Astrocyte (in vitro differentiated cells and primary cell): Measurements from ENCODE around the gene CELA3B. TPM values are rescaled to one million over a fixed set of nuclear protein-coding genes. Genes with fewer than 3 reads are reported as not detected.
"Not testable (repeated sequence)": the region's sequence is repeated elsewhere in the genome, so short reads cannot be mapped to it uniquely, and the experiment has no call there.

ENCODE experiments used
- DNase-seq: peaks from one replicate; pipeline ENCODE4 v3.0.0-alpha.2; 2010; ENCODE audit warnings: low read depth
- FAIRE-seq: peaks from 2 replicates; lab custom pipeline; 2011; peaks lifted over from hg19 to GRCh38; lab: Jason Lieb, UNC
- H2AFZ ChIP-seq: 2 replicates; pipeline ENCODE4 v1.6.0; 2012; ENCODE audit warnings: low read depth, low read length, inconsistent platforms
- H3K27ac ChIP-seq: 2 replicates; pipeline ENCODE4 v1.5.1; 2011; ENCODE audit warnings: low read depth, low read length, inconsistent platforms
- H3K27me3 ChIP-seq: 2 replicates; pipeline ENCODE4 v1.6.0; 2011; ENCODE audit warnings: low read length, inconsistent platforms; ENCODE audit not compliant: insufficient read depth
- H3K36me3 ChIP-seq: 2 replicates; pipeline ENCODE4 v1.5.1; 2011; ENCODE audit warnings: low read length, inconsistent platforms; ENCODE audit not compliant: insufficient read depth
- H3K4me1 ChIP-seq: 2 replicates; pipeline ENCODE4 v1.5.1; 2011; ENCODE audit warnings: low read length, inconsistent platforms; ENCODE audit not compliant: insufficient read depth
- H3K4me2 ChIP-seq: 2 replicates; pipeline ENCODE4 v1.6.0; 2012; ENCODE audit warnings: low read length, inconsistent platforms
- H3K4me3 ChIP-seq: 2 replicates; pipeline ENCODE4 v1.5.1; 2011; ENCODE audit warnings: low read depth, mild to moderate bottlenecking, low read length, inconsistent platforms; ENCODE audit not compliant: insufficient read depth
- H3K79me2 ChIP-seq: 2 replicates; pipeline ENCODE4 v1.6.0; 2012; ENCODE audit warnings: mild to moderate bottlenecking, low read length, inconsistent platforms; ENCODE audit not compliant: insufficient read depth
- H3K9ac ChIP-seq: 2 replicates; pipeline ENCODE4 v1.6.0; 2012; ENCODE audit warnings: mild to moderate bottlenecking, low read length, inconsistent platforms
- H3K9me3 ChIP-seq: 2 replicates; pipeline ENCODE4 v1.5.1; 2012; ENCODE audit warnings: low read depth, mild to moderate bottlenecking, low read length, inconsistent platforms; ENCODE audit not compliant: insufficient read depth
- H4K20me1 ChIP-seq: 2 replicates; pipeline ENCODE4 v1.6.0; 2012; ENCODE audit warnings: low read length, inconsistent platforms; ENCODE audit not compliant: insufficient read depth
- H3K27ac Mint-ChIP-seq: one replicate; pipeline ENCODE4 v1.8.0; 2021; ENCODE audit warnings: mild to moderate bottlenecking, mixed read lengths; ENCODE audit not compliant: unreplicated experiment
- H3K27me3 Mint-ChIP-seq: one replicate; pipeline ENCODE4 v1.8.0; 2021; ENCODE audit warnings: low read depth, mixed read lengths; ENCODE audit not compliant: unreplicated experiment
- H3K36me3 Mint-ChIP-seq: one replicate; pipeline ENCODE4 v1.8.0; 2021; ENCODE audit warnings: low read depth, mixed read lengths; ENCODE audit not compliant: unreplicated experiment
- H3K4me1 Mint-ChIP-seq: one replicate; pipeline ENCODE4 v1.8.0; 2021; ENCODE audit warnings: low read depth, mixed read lengths; ENCODE audit not compliant: unreplicated experiment
- H3K4me3 Mint-ChIP-seq: one replicate; pipeline ENCODE4 v1.8.0; 2021; ENCODE audit warnings: mild to moderate bottlenecking, moderate library complexity, mixed read lengths; ENCODE audit not compliant: unreplicated experiment
- H3K9me3 Mint-ChIP-seq: one replicate; pipeline ENCODE4 v1.8.0; 2021; ENCODE audit warnings: mild to moderate bottlenecking, mixed read lengths; ENCODE audit not compliant: unreplicated experiment
- EZH2 ChIP-seq: IDR thresholded peaks from 2 replicates; pipeline ENCODE4 v1.6.1; 2012; ENCODE audit warnings: mild to moderate bottlenecking, low read length, inconsistent platforms; ENCODE audit not compliant: insufficient read depth
- total RNA-seq: library from RNA; stranded (reverse); gene quantifications from 2 replicates; pipeline ENCODE4 v1.2.1, GENCODE V29; 2021
- TF ChIP-seq, protein P1 (sequence below): IDR thresholded peaks from 2 replicates; pipeline ENCODE4 v1.5.1; 2011; ENCODE audit warnings: low read depth, mild to moderate bottlenecking, inconsistent platforms, low read length, moderate library complexity; ENCODE audit not compliant: insufficient read depth

CELA3B gene
- total RNA-seq, 1 donor from 2014 or later, result not detected

DNA sequence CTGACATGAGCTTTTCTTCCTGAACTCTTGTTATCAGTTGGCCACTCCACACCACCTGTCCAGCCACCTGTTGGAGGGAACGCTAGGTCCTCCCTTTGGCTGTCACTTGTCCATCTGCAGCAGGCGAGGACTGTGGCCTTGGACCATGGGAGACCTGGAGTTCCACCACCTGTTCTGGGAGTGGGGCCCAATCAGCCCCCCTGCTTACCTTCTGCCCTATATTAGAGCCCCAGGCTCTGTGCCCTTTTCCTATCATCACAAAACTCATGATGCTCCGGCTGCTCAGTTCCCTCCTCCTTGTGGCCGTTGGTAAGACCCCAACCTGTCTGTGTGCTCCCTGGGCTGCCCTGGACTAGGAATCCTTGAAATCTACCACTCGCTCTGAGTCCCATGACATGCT, 24.6 kb downstream of the CELA3B start, which contains the start of gene CELA3A:
TSS of gene CELA3A (plus strand) at position 249 of the 400 bp plus-strand sequence. CDS start at position 267, 18 bp downstream.
- Histone ChIP-seq H4K20me1 (no peaks in the 10 kb centered on the region), H3K79me2 (no peaks in the 10 kb centered on the region), H2AFZ (no peak within 1 kb of the TSS), H3K9ac (no peak within 1 kb of the TSS), H3K27me3 (no peaks in the 10 kb centered on the region), H3K36me3 (no peaks in the 10 kb centered on the region), H3K4me3 (no peak within 1 kb of the TSS), H3K4me1 (no peaks in the 10 kb centered on the region), H3K27ac (no peak within 1 kb of the TSS), H3K9me3 (no peaks in the 10 kb centered on the region), H3K4me2 (no peak within 1 kb of the TSS)
- no peak for FAIRE-seq
- Mint-ChIP-seq H3K4me3 (no peak within 1 kb of the TSS), H3K4me1 (no peaks in the 10 kb centered on the region), H3K27ac (no peak within 1 kb of the TSS), H3K36me3 (no peaks in the 10 kb centered on the region), H3K27me3 (peaks cover 6% of the 10 kb centered on the region), H3K9me3 (no peaks in the 10 kb centered on the region)
- TF ChIP-seq EZH2, result no peak
- TF ChIP-seq, protein P1, sequence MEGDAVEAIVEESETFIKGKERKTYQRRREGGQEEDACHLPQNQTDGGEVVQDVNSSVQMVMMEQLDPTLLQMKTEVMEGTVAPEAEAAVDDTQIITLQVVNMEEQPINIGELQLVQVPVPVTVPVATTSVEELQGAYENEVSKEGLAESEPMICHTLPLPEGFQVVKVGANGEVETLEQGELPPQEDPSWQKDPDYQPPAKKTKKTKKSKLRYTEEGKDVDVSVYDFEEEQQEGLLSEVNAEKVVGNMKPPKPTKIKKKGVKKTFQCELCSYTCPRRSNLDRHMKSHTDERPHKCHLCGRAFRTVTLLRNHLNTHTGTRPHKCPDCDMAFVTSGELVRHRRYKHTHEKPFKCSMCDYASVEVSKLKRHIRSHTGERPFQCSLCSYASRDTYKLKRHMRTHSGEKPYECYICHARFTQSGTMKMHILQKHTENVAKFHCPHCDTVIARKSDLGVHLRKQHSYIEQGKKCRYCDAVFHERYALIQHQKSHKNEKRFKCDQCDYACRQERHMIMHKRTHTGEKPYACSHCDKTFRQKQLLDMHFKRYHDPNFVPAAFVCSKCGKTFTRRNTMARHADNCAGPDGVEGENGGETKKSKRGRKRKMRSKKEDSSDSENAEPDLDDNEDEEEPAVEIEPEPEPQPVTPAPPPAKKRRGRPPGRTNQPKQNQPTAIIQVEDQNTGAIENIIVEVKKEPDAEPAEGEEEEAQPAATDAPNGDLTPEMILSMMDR, result no peak
- no peak for DNase-seq

DNA sequence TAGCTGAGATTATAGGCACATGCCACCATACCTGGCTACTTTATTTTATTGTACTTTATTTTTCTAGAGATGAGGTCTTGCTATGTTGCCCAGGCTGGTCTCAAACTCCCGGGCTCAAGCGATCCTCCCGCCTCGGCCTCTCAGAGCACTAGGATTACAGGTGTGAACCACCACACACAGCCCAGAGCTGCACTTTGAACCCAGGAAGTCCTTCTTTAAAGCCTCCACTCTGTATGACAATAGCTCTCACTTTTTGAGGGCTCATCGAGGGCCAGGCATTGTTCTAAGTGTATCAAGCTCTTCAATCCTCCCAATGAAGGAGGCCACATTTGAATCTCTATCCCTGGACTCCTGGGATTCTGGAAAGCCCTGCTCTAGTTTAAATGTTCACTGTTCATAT, 25.6 kb downstream of the CELA3B start:
- H4K20me1 ChIP-seq, FAIRE-seq, DNase-seq, H3K36me3 ChIP-seq, H3K27ac ChIP-seq, H3K9me3 ChIP-seq, H3K27ac Mint-ChIP-seq, H3K27me3 Mint-ChIP-seq, H3K79me2 ChIP-seq, H3K36me3 Mint-ChIP-seq, H2AFZ ChIP-seq, H3K4me2 ChIP-seq, H3K4me1 Mint-ChIP-seq, H3K9me3 Mint-ChIP-seq, H3K4me3 Mint-ChIP-seq, H3K9ac ChIP-seq, H3K4me1 ChIP-seq, H3K4me3 ChIP-seq, H3K27me3 ChIP-seq: not testable (repeated sequence)

DNA sequence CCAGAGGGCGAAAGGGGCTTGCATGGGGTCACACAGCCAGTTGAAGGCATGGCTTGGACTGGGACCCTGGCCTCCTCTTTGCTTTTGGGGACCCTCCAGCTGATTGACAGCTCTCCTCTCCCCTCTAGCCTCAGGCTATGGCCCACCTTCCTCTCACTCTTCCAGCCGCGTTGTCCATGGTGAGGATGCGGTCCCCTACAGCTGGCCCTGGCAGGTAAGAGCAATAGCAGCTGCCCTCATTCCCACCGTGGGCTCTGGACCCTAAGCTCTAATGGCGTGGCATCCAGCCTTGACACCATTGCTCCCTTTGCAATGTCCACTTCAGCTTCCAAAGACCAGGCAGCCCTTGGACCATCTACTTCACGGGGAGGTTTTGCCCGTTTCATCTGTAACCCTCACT, 26.1 kb downstream of the CELA3B start:
- not testable (repeated sequence) for H3K4me3 Mint-ChIP-seq, H3K9ac ChIP-seq, H3K79me2 ChIP-seq, H4K20me1 ChIP-seq, FAIRE-seq, H3K4me1 ChIP-seq, H3K36me3 ChIP-seq, H3K27me3 Mint-ChIP-seq, H3K9me3 ChIP-seq, H3K4me1 Mint-ChIP-seq, H3K9me3 Mint-ChIP-seq, H3K4me3 ChIP-seq, H2AFZ ChIP-seq, DNase-seq, H3K36me3 Mint-ChIP-seq, H3K27ac ChIP-seq, H3K4me2 ChIP-seq, H3K27me3 ChIP-seq, H3K27ac Mint-ChIP-seq

DNA sequence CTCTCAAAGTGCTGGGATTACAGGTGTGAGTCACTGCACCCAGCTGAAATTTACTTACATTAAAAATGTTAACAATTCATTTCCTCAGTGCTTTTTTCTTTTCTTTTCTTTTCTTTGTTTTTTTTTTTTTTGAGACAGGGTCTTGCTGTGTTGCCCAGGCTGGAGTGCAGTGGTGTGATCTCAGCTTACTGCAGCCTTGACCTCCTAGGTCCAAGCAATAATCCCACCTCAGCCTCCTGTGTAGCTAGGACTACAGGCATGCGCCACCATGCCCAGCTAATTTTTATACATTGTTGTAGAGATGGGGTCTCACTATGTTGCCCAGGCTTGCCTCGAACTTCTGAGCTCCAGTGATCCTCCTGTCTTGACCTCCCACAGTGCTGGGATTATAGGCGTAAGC, 27.1 kb downstream of the CELA3B start:
- DNase-seq, H3K27ac Mint-ChIP-seq, H3K27me3 ChIP-seq, H3K4me1 ChIP-seq, H3K36me3 ChIP-seq, H3K9me3 Mint-ChIP-seq, H3K4me2 ChIP-seq, H3K9ac ChIP-seq, H3K79me2 ChIP-seq, H2AFZ ChIP-seq, H4K20me1 ChIP-seq, H3K4me1 Mint-ChIP-seq, H3K27ac ChIP-seq, FAIRE-seq, H3K9me3 ChIP-seq, H3K4me3 ChIP-seq, H3K4me3 Mint-ChIP-seq, H3K36me3 Mint-ChIP-seq, H3K27me3 Mint-ChIP-seq: not testable (repeated sequence)
